ENCODE results near the gene CHIC2. TPM values are rescaled to one million over a fixed set of nuclear protein-coding genes. Genes with fewer than 3 reads are reported as not detected.

Gene CHIC2
- total RNA-seq, 3 donors from 2014 or later, result 22.6 to 27.5 (median 22.9) TPM

DNA sequence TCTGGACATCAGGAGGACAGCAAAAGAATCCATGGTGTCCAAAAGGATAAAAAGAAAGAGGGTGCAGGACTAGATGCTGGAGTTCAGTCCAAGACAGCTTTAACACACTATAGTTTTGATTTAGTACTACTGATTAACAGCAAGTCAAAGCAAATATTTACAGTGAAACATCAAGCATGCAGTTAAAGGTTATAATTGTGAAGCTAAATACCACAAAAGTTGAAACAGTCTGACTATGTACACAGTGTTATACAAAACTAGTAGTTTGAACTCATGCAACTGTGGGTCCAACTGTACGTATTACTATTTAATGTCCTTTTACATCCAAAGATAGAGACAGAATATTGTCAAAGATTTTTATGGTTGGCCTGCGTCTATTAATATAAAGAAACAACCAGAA lies 57.6 kb downstream of the CHIC2 start:
- no peak for ATAC-seq
- TF ChIP-seq, protein P1, sequence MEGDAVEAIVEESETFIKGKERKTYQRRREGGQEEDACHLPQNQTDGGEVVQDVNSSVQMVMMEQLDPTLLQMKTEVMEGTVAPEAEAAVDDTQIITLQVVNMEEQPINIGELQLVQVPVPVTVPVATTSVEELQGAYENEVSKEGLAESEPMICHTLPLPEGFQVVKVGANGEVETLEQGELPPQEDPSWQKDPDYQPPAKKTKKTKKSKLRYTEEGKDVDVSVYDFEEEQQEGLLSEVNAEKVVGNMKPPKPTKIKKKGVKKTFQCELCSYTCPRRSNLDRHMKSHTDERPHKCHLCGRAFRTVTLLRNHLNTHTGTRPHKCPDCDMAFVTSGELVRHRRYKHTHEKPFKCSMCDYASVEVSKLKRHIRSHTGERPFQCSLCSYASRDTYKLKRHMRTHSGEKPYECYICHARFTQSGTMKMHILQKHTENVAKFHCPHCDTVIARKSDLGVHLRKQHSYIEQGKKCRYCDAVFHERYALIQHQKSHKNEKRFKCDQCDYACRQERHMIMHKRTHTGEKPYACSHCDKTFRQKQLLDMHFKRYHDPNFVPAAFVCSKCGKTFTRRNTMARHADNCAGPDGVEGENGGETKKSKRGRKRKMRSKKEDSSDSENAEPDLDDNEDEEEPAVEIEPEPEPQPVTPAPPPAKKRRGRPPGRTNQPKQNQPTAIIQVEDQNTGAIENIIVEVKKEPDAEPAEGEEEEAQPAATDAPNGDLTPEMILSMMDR (IDR thresholded peaks at IDR 0.05), result no peak
- Histone ChIP-seq H3K9me3 (no peaks in the 10 kb centered on the region), H3K36me3 (ENCODE audit: low read depth) (no peaks in the 10 kb centered on the region), H3K4me1 (ENCODE audit: low read depth) (no peaks in the 10 kb centered on the region), H3K4me3 (no peak overlapping the region)
- no peak for DNase-seq
- intact Hi-C loops (cut with DNase I, micrococcal nuclease), result no loop called here

DNA sequence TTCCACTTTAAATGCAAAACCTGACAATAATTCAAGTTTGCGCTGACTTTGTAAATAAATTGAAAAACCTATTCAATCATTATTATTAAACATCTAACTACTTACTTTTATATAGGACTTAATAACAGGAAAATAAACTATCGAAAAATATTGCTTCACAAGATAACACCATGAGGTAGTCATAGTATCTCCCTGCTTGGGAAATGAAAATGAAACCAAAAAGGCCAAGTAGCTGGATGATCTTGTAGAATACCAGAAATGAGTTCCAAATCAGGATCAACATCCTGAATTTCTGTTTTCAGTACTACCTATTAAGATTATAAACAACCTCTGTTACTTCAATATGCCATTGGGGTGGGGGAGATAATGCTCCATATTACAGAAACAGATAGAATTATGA lies 58.9 kb downstream of the CHIC2 start:
- ATAC-seq (no peak), DNase-seq (no peak)
- H3K4me3 ChIP-seq, result no peak overlapping the region
- intact Hi-C loops (cut with DNase I, micrococcal nuclease), result no loop called here
- no peaks in the 10 kb centered on the region for H3K4me1 ChIP-seq (ENCODE audit: low read depth)
- TF ChIP-seq, protein P1 (IDR thresholded peaks at IDR 0.05), result no peak
- H3K36me3 ChIP-seq (ENCODE audit: low read depth), result no peaks in the 10 kb centered on the region
- no peaks in the 10 kb centered on the region for H3K9me3 ChIP-seq

DNA sequence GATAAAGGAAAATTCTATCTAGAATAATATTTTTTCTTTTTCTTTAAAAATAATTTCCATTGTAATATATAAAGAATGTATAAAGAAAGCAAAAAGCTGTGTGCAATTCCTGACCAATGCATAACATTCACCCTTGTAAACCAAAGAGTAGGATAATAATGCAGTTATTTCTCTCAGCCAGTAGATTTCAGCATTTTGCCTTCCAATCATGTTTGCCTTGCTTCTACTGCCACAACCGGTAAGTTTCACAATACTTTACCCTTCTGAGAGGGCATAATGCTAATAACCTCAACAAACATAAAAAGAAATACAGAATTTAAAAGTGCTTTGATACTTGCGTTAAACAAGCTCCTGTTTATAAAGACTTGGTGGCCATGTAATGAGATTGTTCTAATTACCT lies 59.9 kb downstream of the CHIC2 start:
- Histone ChIP-seq H3K4me3 (no peak overlapping the region), H3K9me3 (no peaks in the 10 kb centered on the region), H3K4me1 (ENCODE audit: low read depth) (no peaks in the 10 kb centered on the region), H3K36me3 (ENCODE audit: low read depth) (no peaks in the 10 kb centered on the region)
- TF ChIP-seq, protein P1 (IDR thresholded peaks at IDR 0.05), result no peak
- no peak for ATAC-seq
- intact Hi-C loops (cut with DNase I, micrococcal nuclease), result no loop called here
- DNase-seq, result no peak

DNA sequence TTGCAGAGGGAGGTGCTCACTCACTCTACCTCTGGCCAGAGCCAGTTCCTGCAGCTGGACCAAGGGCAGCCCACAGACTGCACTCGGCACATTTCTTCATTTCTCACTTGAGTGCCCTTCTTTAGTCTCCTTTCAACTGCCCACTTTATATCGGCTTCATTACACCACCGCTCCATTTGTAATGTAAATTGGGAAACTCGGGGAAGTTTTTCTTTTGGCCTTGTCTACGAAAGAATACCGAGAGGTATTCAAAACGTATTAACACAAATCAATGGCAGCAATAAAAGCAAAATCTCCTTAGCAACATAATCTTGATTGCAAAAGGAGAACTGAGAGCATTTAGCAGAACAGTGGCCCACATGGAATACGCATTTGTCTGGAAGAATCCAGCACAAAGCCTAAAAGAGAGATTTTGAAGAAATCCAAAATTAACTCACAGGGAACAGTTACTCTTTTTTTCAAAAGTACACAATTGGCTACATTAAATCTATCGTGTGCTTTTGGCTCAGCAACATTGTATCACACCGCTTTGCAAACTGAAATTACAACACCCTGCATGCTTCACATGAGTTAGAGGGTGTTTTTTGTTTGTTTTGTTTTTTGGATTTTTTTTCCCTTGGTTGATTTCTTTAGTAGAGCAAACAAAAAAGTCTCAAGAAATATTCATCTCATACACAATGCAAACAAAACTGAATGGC lies 62.6 kb downstream of the CHIC2 start:
- DNase-seq, result no peak
- ATAC-seq, result no peak

DNA sequence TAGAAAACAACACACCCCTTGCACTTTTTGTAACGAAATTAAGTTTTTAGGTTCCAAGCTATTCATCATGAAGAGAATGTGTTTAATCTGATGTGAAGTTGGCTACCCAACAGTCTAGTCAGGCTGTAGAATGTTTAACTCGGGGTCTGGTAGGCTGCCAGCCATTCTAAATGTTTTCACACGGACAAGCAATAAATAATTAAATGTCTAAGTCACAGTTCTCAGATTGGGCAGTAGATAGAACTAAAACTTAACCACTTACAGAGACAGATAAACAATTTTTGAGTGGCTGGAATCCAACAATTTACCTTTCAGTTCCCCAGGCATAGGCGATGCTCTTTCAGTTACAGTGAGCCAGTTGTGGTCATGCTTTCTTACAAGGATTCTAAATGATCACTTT lies 66.5 kb downstream of the CHIC2 start:
- ATAC-seq (no peak), DNase-seq (no peak)
- intact Hi-C loops (cut with DNase I, micrococcal nuclease), result no loop called here
- TF ChIP-seq, protein P1 (IDR thresholded peaks at IDR 0.05), result no peak
- H3K4me3 ChIP-seq, result no peak overlapping the region
- no peaks in the 10 kb centered on the region for H3K36me3 ChIP-seq (ENCODE audit: low read depth)
- no peaks in the 10 kb centered on the region for H3K4me1 ChIP-seq (ENCODE audit: low read depth)
- H3K9me3 ChIP-seq, result no peaks in the 10 kb centered on the region

More for the DNA sequence above, 62.6 kb downstream of the CHIC2 start:
- intact Hi-C loops (cut with DNase I, micrococcal nuclease), result no loop called here
- TF ChIP-seq, protein P1 (IDR thresholded peaks at IDR 0.05), result no peak
- no peaks in the 10 kb centered on the region for H3K36me3 ChIP-seq (ENCODE audit: low read depth)
- no peaks in the 10 kb centered on the region for H3K4me1 ChIP-seq (ENCODE audit: low read depth)
- H3K4me3 ChIP-seq, result no peak overlapping the region
- H3K9me3 ChIP-seq, result no peaks in the 10 kb centered on the region
